ENCODE results near the gene ADAT2. TPM values are rescaled to one million over a fixed set of nuclear protein-coding genes. Genes with fewer than 3 reads are reported as not detected.

ADAT2 gene
- total and polyA plus RNA-seq, 2 donors (not counting 3 experiments of a cell fraction or from before 2014, with no cell fraction given): 5.4 to 9.8 TPM

GRCh38 chr6:143478479-143479062, 28.1 kb upstream of the ADAT2 start:
- no peak for FAIRE-seq
- ChIA-PET POLR2A (no interaction called here), CTCF (interaction anchor here (0.7 kb wide), 1 partner anchor 10 kb away, joined by 3 read pairs; no protein-coding TSS in a partner anchor)

More at GRCh38 chr6:143478479-143479062, 28.1 kb upstream of the ADAT2 start:
- Histone ChIP-seq H4K20me1 (replicated peaks; ENCODE audit: control insufficient read depth, extremely low read depth, insufficient read depth, low read length) (no peaks in the 10 kb centered on the region), H3K9me1 (replicated peaks; ENCODE audit: control insufficient read depth, extremely low read depth, insufficient read depth, low read length) (no peaks in the 10 kb centered on the region), H3K4me1 (ENCODE audit: control insufficient read depth, extremely low read depth, insufficient read depth, low read length) (no peaks in the 10 kb centered on the region), H3K4me2 (ENCODE audit: insufficient read depth, low read length) (no peak overlapping the region), H2AFZ (ENCODE audit: low read depth, low read length) (no peak overlapping the region), H3K9ac (replicated peaks; ENCODE audit: extremely low read depth, insufficient read depth, low read length) (no peak overlapping the region), H3K36me3 (ENCODE audit: control insufficient read depth in 2 of 2, extremely low read depth in 1 of 2, insufficient read depth in 2 of 2, low read length in 2 of 2) (peaks cover 0 to 2% of the 10 kb centered on the region in 2 experiments), H3K79me2 (ENCODE audit: control insufficient read depth, insufficient read depth, low read length) (no peaks in the 10 kb centered on the region), H3K4me3 (replicated peaks in 1 of 3; ENCODE audit: insufficient read depth in 1 of 3, low read depth in 1 of 3, low read length in 3 of 3) (no peak overlapping the region), H3K27me3 (ENCODE audit: control insufficient read depth in 2 of 2, insufficient read depth in 2 of 2, low read length in 2 of 2) (no peaks in the 10 kb centered on the region), H3K27ac (ENCODE audit: insufficient read depth, low read depth, low read length) (no peak overlapping the region), H3K9me3 (replicated peaks; ENCODE audit: control insufficient read depth, insufficient read depth, low read length) (no peaks in the 10 kb centered on the region)
- intact Hi-C loops (cut with micrococcal nuclease) (no loop called here), dilution Hi-C loops (cut with MboI; ENCODE audit: extremely low pct_ligation_motif_present, low sequenced_read_pairs) (no loop called here)
- TF ChIP-seq JUN (IDR thresholded peaks at IDR 0.05; ENCODE audit: borderline replicate concordance, insufficient read depth, insufficient read length, low read depth) (no peak), GATA2 (IDR thresholded peaks at IDR 0.05; ENCODE audit: insufficient read depth, insufficient read length, low read depth, low read length) (no peak), POLR2AphosphoS5 (IDR thresholded peaks at IDR 0.05; ENCODE audit: insufficient read depth, low read depth, low read length) (no peak), CTCF (IDR thresholded peaks at IDR 0.05; ENCODE audit: extremely low read depth in 1 of 2, insufficient read depth in 1 of 2, low read depth in 1 of 2, low read length in 2 of 2) (no peak), POLR2A (IDR thresholded peaks at IDR 0.05; ENCODE audit: low read depth, low read length) (no peak), MAX (IDR thresholded peaks at IDR 0.05; ENCODE audit: insufficient read depth, insufficient read length) (no peak), EZH2 (IDR thresholded peaks at IDR 0.05; ENCODE audit: borderline replicate concordance, low read depth, low read length, severe bottlenecking) (no peak), MYC (IDR thresholded peaks at IDR 0.05; ENCODE audit: low read depth, low read length) (no peak), FOS (IDR thresholded peaks at IDR 0.05; ENCODE audit: borderline replicate concordance, insufficient read depth, low read length) (no peak)
- BruUV-seq (replicated peaks): no TSS peak
- DNase-seq (ENCODE audit: low read depth, low spot score): no peak
